ENCODE results near the gene MYCBPAP.

The MYCBPAP gene

GRCh38 chr17:50460831-50461526 lies 47.3 kb upstream of the MYCBPAP start:
- no peaks in the 10 kb centered on the region for H3F3A ChIP-seq (ENCODE audit: insufficient read depth, low read length)
- H3K4me2 ChIP-seq (ENCODE audit: low read depth, low read length): no peak overlapping the region
- TF ChIP-seq CTCF (IDR thresholded peaks at IDR 0.05; ENCODE audit: low read length): no peak
- TF ChIP-seq EZH2 (optimal IDR thresholded peaks at IDR 0.05; ENCODE audit: low read depth, low read length): no peak
- TF ChIP-seq EZH2phosphoT487 (IDR thresholded peaks at IDR 0.05; ENCODE audit: low read length): no peak
- H3K79me2 ChIP-seq (ENCODE audit: low read length): no peaks in the 10 kb centered on the region
- H3K9me2 ChIP-seq (replicated peaks; ENCODE audit: insufficient read depth, low read length): no peaks in the 10 kb centered on the region
- no peaks in the 10 kb centered on the region for H3K27me3 ChIP-seq (replicated peaks; ENCODE audit: insufficient read depth, low read length)
- H3K4me1 ChIP-seq (ENCODE audit: low read length): no peaks in the 10 kb centered on the region
- no peaks in the 10 kb centered on the region for H4K20me1 ChIP-seq (ENCODE audit: insufficient read depth, low read length)
- no peak for DNase-seq
- no peaks in the 10 kb centered on the region for H3K36me3 ChIP-seq (replicated peaks; ENCODE audit: insufficient read depth, low read length)
- no peak overlapping the region for H2AFZ ChIP-seq (ENCODE audit: low read length)
- H3K9ac ChIP-seq (ENCODE audit: low read length): no peak overlapping the region
- H3K4me3 ChIP-seq (ENCODE audit: low read length): no peak overlapping the region
- no peaks in the 10 kb centered on the region for H3K9me3 ChIP-seq (replicated peaks; ENCODE audit: insufficient read depth, low read length)
- no peak overlapping the region for H3K27ac ChIP-seq (ENCODE audit: low read length)

- H3K27ac ChIP-seq (ENCODE audit: low read length): no peak overlapping the region
- H3K9ac ChIP-seq (ENCODE audit: low read length): no peak overlapping the region
- H3K4me3 ChIP-seq (ENCODE audit: low read length): no peak overlapping the region
- no peaks in the 10 kb centered on the region for H3K4me1 ChIP-seq (ENCODE audit: low read length)
- H3K9me2 ChIP-seq (replicated peaks; ENCODE audit: insufficient read depth, low read length): no peaks in the 10 kb centered on the region
- no peaks in the 10 kb centered on the region for H3K36me3 ChIP-seq (replicated peaks; ENCODE audit: insufficient read depth, low read length)
- no peaks in the 10 kb centered on the region for H3K9me3 ChIP-seq (replicated peaks; ENCODE audit: insufficient read depth, low read length)
- no peaks in the 10 kb centered on the region for H3K27me3 ChIP-seq (replicated peaks; ENCODE audit: insufficient read depth, low read length)
- no peak overlapping the region for H2AFZ ChIP-seq (ENCODE audit: low read length)
- no peak for DNase-seq
- H4K20me1 ChIP-seq (ENCODE audit: insufficient read depth, low read length): no peaks in the 10 kb centered on the region
- H3K79me2 ChIP-seq (ENCODE audit: low read length): no peaks in the 10 kb centered on the region
- H3K4me2 ChIP-seq (ENCODE audit: low read depth, low read length): no peak overlapping the region
- no peak for TF ChIP-seq CTCF (IDR thresholded peaks at IDR 0.05; ENCODE audit: low read length)
- TF ChIP-seq EZH2 (optimal IDR thresholded peaks at IDR 0.05; ENCODE audit: low read depth, low read length): no peak
- no peak for TF ChIP-seq EZH2phosphoT487 (IDR thresholded peaks at IDR 0.05; ENCODE audit: low read length)
- H3F3A ChIP-seq (ENCODE audit: insufficient read depth, low read length): no peaks in the 10 kb centered on the region
These were observed 46.6 kb upstream of the MYCBPAP start for GRCh38 chr17:50461550-50462132.

- no peak for TF ChIP-seq EZH2 (optimal IDR thresholded peaks at IDR 0.05; ENCODE audit: low read depth, low read length)
- no peak for TF ChIP-seq CTCF (IDR thresholded peaks at IDR 0.05; ENCODE audit: low read length)
- no peak for TF ChIP-seq EZH2phosphoT487 (IDR thresholded peaks at IDR 0.05; ENCODE audit: low read length)
- DNase-seq: no peak
- Histone ChIP-seq H3K4me1 (ENCODE audit: low read length) (no peaks in the 10 kb centered on the region), H3K9me3 (replicated peaks; ENCODE audit: insufficient read depth, low read length) (no peaks in the 10 kb centered on the region), H3K4me2 (ENCODE audit: low read depth, low read length) (no peak overlapping the region), H3K9ac (ENCODE audit: low read length) (no peak overlapping the region), H3K9me2 (replicated peaks; ENCODE audit: insufficient read depth, low read length) (no peaks in the 10 kb centered on the region), H3K27ac (ENCODE audit: low read length) (no peak overlapping the region), H3K36me3 (replicated peaks; ENCODE audit: insufficient read depth, low read length) (no peaks in the 10 kb centered on the region), H3K27me3 (replicated peaks; ENCODE audit: insufficient read depth, low read length) (no peaks in the 10 kb centered on the region), H3F3A (ENCODE audit: insufficient read depth, low read length) (no peaks in the 10 kb centered on the region), H3K4me3 (ENCODE audit: low read length) (no peak overlapping the region), H4K20me1 (ENCODE audit: insufficient read depth, low read length) (no peaks in the 10 kb centered on the region), H3K79me2 (ENCODE audit: low read length) (no peaks in the 10 kb centered on the region), H2AFZ (ENCODE audit: low read length) (no peak overlapping the region)
These were observed 45.8 kb upstream of the MYCBPAP start for GRCh38 chr17:50462446-50462845.
